ENCODE data around the gene GAREM2.

Gene GAREM2

GRCh38 chr2:26139269-26140183 is 33.4 kb upstream of the GAREM2 start:
- no peak overlapping the region for H3K27ac ChIP-seq (ENCODE audit: low read depth, low read length, poor library complexity, severe bottlenecking)

GRCh38 chr2:26141145-26141769 is 31.6 kb upstream of the GAREM2 start:
- no peaks in the 10 kb centered on the region for H3K9me2 ChIP-seq (ENCODE audit: low read depth, low read length)
- H3K4me2 ChIP-seq (ENCODE audit: low read length), result no peak overlapping the region
- H3K27me3 ChIP-seq (ENCODE audit: insufficient read depth, low read length), result no peaks in the 10 kb centered on the region
- no peak overlapping the region for H3K4me3 ChIP-seq (ENCODE audit: low read depth, low read length, poor library complexity, severe bottlenecking)
- no peaks in the 10 kb centered on the region for H3K9me3 ChIP-seq (ENCODE audit: low read length)
- H3K79me2 ChIP-seq (ENCODE audit: insufficient read depth, low read length), result no peaks in the 10 kb centered on the region
- H3K27ac ChIP-seq (ENCODE audit: low read depth, low read length, poor library complexity, severe bottlenecking), result no peak overlapping the region
- TF ChIP-seq CTCF (IDR thresholded peaks at IDR 0.05; ENCODE audit: low read length) (no peak), EZH2 (IDR thresholded peaks at IDR 0.05; ENCODE audit: borderline replicate concordance, low read length) (no peak)
- H3K4me1 ChIP-seq (ENCODE audit: insufficient read depth, low read length, severe bottlenecking), result peaks cover 5% of the 10 kb centered on the region
- no peak overlapping the region for H2AFZ ChIP-seq (ENCODE audit: low read length)
- no peaks in the 10 kb centered on the region for H3F3A ChIP-seq (ENCODE audit: insufficient read depth, low read length)
- no peak overlapping the region for H3K9ac ChIP-seq (ENCODE audit: low read length)
- H4K20me1 ChIP-seq (ENCODE audit: insufficient read depth, low read length), result no peaks in the 10 kb centered on the region
- peaks cover 9% of the 10 kb centered on the region for H3K36me3 ChIP-seq (ENCODE audit: insufficient read depth, low read length)

More at GRCh38 chr2:26139269-26140183, 33.4 kb upstream of the GAREM2 start:
- H3K9ac ChIP-seq (ENCODE audit: low read length), result no peak overlapping the region
- H3K27me3 ChIP-seq (ENCODE audit: insufficient read depth, low read length), result no peaks in the 10 kb centered on the region
- no peaks in the 10 kb centered on the region; the same call in 1 of the 2 replicates for H3F3A ChIP-seq (ENCODE audit: insufficient read depth, low read length)
- TF ChIP-seq EZH2 (IDR thresholded peaks at IDR 0.05; ENCODE audit: borderline replicate concordance, low read length) (no peak), CTCF (IDR thresholded peaks at IDR 0.05; ENCODE audit: low read length) (no peak)
- no peaks in the 10 kb centered on the region for H4K20me1 ChIP-seq (ENCODE audit: insufficient read depth, low read length)
- H3K4me1 ChIP-seq (ENCODE audit: insufficient read depth, low read length, severe bottlenecking), result no peaks in the 10 kb centered on the region
- H3K9me2 ChIP-seq (ENCODE audit: low read depth, low read length), result no peaks in the 10 kb centered on the region
- H3K4me2 ChIP-seq (ENCODE audit: low read length), result no peak overlapping the region
- no peak overlapping the region for H2AFZ ChIP-seq (ENCODE audit: low read length)
- H3K4me3 ChIP-seq (ENCODE audit: low read depth, low read length, poor library complexity, severe bottlenecking), result no peak overlapping the region
- no peaks in the 10 kb centered on the region for H3K9me3 ChIP-seq (ENCODE audit: low read length)
- H3K79me2 ChIP-seq (ENCODE audit: insufficient read depth, low read length), result no peaks in the 10 kb centered on the region
- peaks cover 26% of the 10 kb centered on the region for H3K36me3 ChIP-seq (ENCODE audit: insufficient read depth, low read length)

GRCh38 chr2:26144031-26144430 is 28.9 kb upstream of the GAREM2 start:
- H3K4me2 ChIP-seq (ENCODE audit: low read length), result no peak overlapping the region
- H3K27me3 ChIP-seq (ENCODE audit: insufficient read depth, low read length), result no peaks in the 10 kb centered on the region
- no peaks in the 10 kb centered on the region for H3K36me3 ChIP-seq (ENCODE audit: insufficient read depth, low read length)
- no peak for TF ChIP-seq CTCF (IDR thresholded peaks at IDR 0.05; ENCODE audit: low read length)
- no peak for TF ChIP-seq EZH2 (IDR thresholded peaks at IDR 0.05; ENCODE audit: borderline replicate concordance, low read length)
- no peak overlapping the region for H3K27ac ChIP-seq (ENCODE audit: low read depth, low read length, poor library complexity, severe bottlenecking)
- H3K9me3 ChIP-seq (ENCODE audit: low read length), result no peaks in the 10 kb centered on the region
- no peak overlapping the region for H3K9ac ChIP-seq (ENCODE audit: low read length)
- no peak overlapping the region for H3K4me3 ChIP-seq (ENCODE audit: low read depth, low read length, poor library complexity, severe bottlenecking)
- H3F3A ChIP-seq (ENCODE audit: insufficient read depth, low read length), result no peaks in the 10 kb centered on the region
- H3K79me2 ChIP-seq (ENCODE audit: insufficient read depth, low read length), result no peaks in the 10 kb centered on the region
- H4K20me1 ChIP-seq (ENCODE audit: insufficient read depth, low read length), result no peaks in the 10 kb centered on the region
- H3K9me2 ChIP-seq (ENCODE audit: low read depth, low read length), result no peaks in the 10 kb centered on the region
- no peak overlapping the region for H2AFZ ChIP-seq (ENCODE audit: low read length)
- H3K4me1 ChIP-seq (ENCODE audit: insufficient read depth, low read length, severe bottlenecking), result peaks cover 5% of the 10 kb centered on the region
